GM13977 (cell line): ENCODE results near the gene KLF9.

Experiments used
- DNase-seq: peaks from one replicate; pipeline ENCODE4 v3.0.0; 2012; ENCODE audit warnings: low spot score
- CTCF ChIP-seq: IDR thresholded peaks from 2 replicates; pipeline ENCODE4 v1.5.1; 2012; ENCODE audit warnings: mild to moderate bottlenecking, control low read depth; ENCODE audit not compliant: insufficient read depth; ENCODE audit errors: extremely low read depth, missing control alignments
- in situ Hi-C: fragments of 300-500 bp; cut with MboI; formaldehyde crosslinking; loops from one replicate; pipeline ENCODE4 v1.12.0; 2022; ENCODE audit warnings: low sequenced_read_pairs, low pct_unique_long_range_greater_than_20kb, mixed read lengths, inconsistent platforms; ENCODE audit not compliant: unreplicated experiment

The KLF9 gene

DNA sequence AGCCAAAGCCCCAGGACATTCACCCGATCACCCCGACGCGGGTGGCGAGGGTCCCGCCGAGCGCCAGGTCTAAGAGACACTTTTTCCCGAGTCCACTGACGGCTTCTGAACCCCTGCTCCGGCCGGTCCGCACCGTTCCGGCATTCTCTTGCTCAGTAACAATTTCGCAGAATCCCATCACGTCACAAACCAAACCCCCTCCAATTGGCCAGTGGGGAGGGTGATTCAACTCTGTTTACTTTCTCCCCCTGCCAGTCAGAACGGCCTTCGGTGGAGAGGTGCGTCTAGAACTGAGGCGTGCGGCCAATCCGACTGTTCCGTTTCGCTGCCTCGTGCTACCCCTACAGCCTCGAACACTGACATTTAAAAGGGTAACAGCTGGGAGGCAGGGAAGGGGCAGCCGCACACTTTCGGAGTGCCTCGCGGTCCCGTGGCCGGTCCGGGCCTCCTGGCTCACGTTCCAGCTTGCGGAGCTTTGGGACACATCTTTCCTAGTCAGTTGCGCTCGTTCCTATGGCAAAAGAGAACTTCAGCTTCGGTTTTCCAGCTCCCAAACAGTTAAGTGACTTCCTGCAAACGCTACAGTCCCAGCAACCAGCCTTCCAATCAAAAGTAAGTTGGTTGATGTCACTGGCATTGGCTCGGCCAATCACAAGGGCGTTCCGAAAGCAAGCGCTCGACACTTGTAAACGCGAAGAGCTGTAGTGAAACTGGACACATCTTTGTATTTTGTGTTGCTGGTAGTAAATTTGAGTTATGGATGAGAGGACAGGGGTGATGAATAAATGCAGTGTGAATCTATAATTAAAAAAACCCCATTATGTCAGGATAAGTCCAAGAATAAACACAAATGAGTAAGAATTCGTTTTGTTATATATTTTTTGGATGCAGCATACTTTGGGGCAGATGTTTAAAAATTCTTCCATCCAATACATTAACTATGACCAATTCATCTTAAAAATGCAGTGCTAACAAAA, at the start of gene KLF9:
KLF9 (minus strand) TSS at position 859 of the 977 bp plus-strand sequence. CDS start 1,294 bp downstream, outside the sequence.
- DNase-seq, result peak; percentile 92
- no peak for TF ChIP-seq CTCF
- in situ Hi-C loops, result no loop called here

DNA sequence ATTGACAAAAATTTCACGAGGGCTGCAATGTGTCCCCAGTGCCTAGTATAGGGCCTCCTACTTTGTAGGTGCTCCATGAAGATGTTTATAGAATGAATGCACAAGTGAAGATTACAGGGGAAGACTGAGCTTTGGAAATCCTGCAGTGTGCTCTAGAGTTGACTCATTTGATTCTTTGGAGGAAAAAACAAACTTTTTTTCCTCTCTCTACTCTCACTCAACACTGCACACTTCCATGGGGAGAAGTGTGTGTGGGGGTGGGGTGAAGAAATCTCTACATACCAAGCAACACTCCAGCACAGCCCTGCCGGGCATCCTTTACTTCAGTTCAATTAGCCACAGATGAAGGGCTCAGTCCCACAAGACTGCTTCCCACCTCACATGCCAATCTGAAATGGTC, 49.4 kb upstream of the KLF9 start:
- in situ Hi-C loops, result no loop called here
- TF ChIP-seq CTCF, result no peak
- DNase-seq, result no peak

- DNase-seq, result no peak
- in situ Hi-C loops, result no loop called here
- TF ChIP-seq CTCF, result no peak
Observed at GRCh38 chr9:70462300-70462699, 47.8 kb upstream of the KLF9 start.

DNA sequence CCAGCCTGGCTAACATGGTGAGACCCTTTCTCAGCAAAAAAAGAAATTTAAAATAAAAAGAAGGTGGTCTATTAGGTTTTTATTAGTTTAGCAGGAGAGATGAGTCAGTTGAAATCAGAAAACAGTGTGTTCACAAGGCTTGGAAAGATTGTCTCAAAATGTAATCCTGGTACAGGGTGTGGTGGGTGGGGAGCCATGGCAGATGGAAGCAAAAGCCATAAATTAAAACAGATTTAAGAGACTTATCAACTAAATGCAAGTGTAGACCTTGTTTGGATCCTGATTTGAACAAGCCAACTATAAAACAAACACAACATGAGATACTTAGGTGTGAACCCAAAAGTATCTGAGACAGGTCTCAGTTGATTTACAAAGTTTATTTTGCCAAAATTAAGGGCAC, 42.8 kb upstream of the KLF9 start:
- in situ Hi-C loops, result no loop called here
- DNase-seq, result no peak
- no peak for TF ChIP-seq CTCF

- no peak for TF ChIP-seq CTCF
- no peak for DNase-seq
- in situ Hi-C loops, result no loop called here
Observed at GRCh38 chr9:70455993-70456704, 41.7 kb upstream of the KLF9 start.

GRCh38 chr9:70452365-70452764, 37.9 kb upstream of the KLF9 start:
- DNase-seq, result no peak
- in situ Hi-C loops, result no loop called here
- TF ChIP-seq CTCF, result no peak
